CD4-positive, alpha-beta T cell treated with Interleukin-15 for 1 hour (primary cell): ENCODE data around the gene TP53AIP1.

Source experiments
- DNase-seq: peaks from one replicate; pipeline ENCODE4 v3.0.0-alpha.2; 2020

Gene TP53AIP1

GRCh38 chr11:128941573-128942271 lies 949 bp downstream of the TP53AIP1 start:
- DNase-seq = no peak

- DNase-seq = no peak
These were observed 1.6 kb downstream of the TP53AIP1 start for GRCh38 chr11:128941110-128941509.

- DNase-seq = no peak
These were observed 2.1 kb downstream of the TP53AIP1 start for GRCh38 chr11:128940603-128941002.

- DNase-seq = no peak
These were observed 2.5 kb downstream of the TP53AIP1 start for GRCh38 chr11:128940156-128940555.

GRCh38 chr11:128939591-128939990 lies 3.1 kb downstream of the TP53AIP1 start:
- no peak for DNase-seq

- no peak for DNase-seq
These were observed 4.3 kb downstream of the TP53AIP1 start for GRCh38 chr11:128938156-128938885.

- no peak for DNase-seq
These were observed 5.2 kb downstream of the TP53AIP1 start for GRCh38 chr11:128937480-128937879.

- DNase-seq = no peak
These were observed 5.9 kb downstream of the TP53AIP1 start for GRCh38 chr11:128936606-128937251.

- no peak for DNase-seq
These were observed 7.7 kb downstream of the TP53AIP1 start for GRCh38 chr11:128934926-128935325.

- no peak for DNase-seq
These were observed 8.3 kb downstream of the TP53AIP1 start for GRCh38 chr11:128934351-128934750.

GRCh38 chr11:128933481-128934178 lies 9.0 kb downstream of the TP53AIP1 start:
- DNase-seq = no peak

GRCh38 chr11:128931668-128932067 lies 11.0 kb downstream of the TP53AIP1 start:
- no peak for DNase-seq

- DNase-seq = no peak
These were observed 11.6 kb downstream of the TP53AIP1 start for GRCh38 chr11:128931066-128931465.

GRCh38 chr11:128929991-128930390 lies 12.7 kb downstream of the TP53AIP1 start:
- no peak for DNase-seq

- no peak for DNase-seq
These were observed 13.2 kb downstream of the TP53AIP1 start for GRCh38 chr11:128929468-128929867.

GRCh38 chr11:128928400-128928799 lies 14.3 kb downstream of the TP53AIP1 start:
- DNase-seq = peak; percentile 29

- no peak for DNase-seq
These were observed 14.9 kb downstream of the TP53AIP1 start for GRCh38 chr11:128927683-128928336.

- DNase-seq = no peak
These were observed 15.6 kb downstream of the TP53AIP1 start for GRCh38 chr11:128927108-128927461.

GRCh38 chr11:128926437-128927107 lies 16.1 kb downstream of the TP53AIP1 start:
- no peak for DNase-seq

GRCh38 chr11:128926000-128926399 lies 16.7 kb downstream of the TP53AIP1 start:
- no peak for DNase-seq

- no peak for DNase-seq
These were observed 17.4 kb downstream of the TP53AIP1 start for GRCh38 chr11:128925250-128925600.

- DNase-seq = no peak
These were observed 18.0 kb downstream of the TP53AIP1 start for GRCh38 chr11:128924510-128925249.
